GM10248 (cell line): ENCODE measurements around the gene RPRD1B.

Experiments
- CTCF ChIA-PET: fragments of 300-600 bp; sonication (Branson Sonifier 250); formaldehyde crosslinking; extraction: SDS; loops from one replicate; lab custom pipeline; 2021; ENCODE audit warnings: antibody characterized with exemption; lab: Yijun Ruan, JAX
- POLR2A ChIA-PET: fragments of 350-650 bp; sonication (Branson Sonifier 250); formaldehyde crosslinking; extraction: SDS; loops from one replicate; lab custom pipeline; 2020; ENCODE audit warnings: antibody characterized with exemption; lab: Yijun Ruan, JAX
- DNase-seq: peaks from one replicate; pipeline ENCODE4 v3.0.0; 2012; ENCODE audit errors: extremely low spot score
- CTCF ChIP-seq: IDR thresholded peaks from 2 replicates; pipeline ENCODE4 v1.5.1; 2012; ENCODE audit warnings: mild to moderate bottlenecking, low read depth; ENCODE audit errors: extremely low read depth, missing control alignments, control extremely low read depth

RPRD1B gene

DNA sequence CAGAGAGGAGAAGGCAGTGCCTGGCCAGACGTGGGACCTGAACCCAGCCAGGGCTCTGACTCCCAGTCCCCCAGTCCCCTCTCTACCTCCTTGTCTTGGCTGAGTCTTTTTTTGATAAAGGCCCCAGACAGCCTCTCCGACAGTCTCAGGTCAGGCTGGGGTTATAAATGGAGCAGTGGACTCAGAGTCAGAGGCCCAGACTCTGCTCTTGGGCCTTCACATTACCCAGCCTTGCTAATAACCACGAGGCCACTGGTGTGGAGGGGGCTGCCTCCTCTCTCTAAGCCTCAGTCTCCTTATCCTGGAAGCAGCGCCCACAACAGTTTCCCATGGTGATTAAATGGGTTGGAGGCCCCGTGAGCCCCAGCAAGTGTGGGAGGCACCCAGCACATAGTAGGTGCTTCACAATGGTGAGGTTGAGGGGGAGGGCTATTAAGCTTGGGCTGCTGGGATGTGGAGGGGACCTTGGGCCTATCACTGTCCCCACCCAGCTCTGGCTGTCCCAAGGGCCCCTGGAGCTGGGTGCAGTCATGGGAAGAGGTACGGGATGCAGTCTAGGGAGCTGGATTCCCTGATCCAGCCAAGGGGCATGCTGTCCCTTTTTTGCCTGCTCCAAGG is 95.8 kb downstream of the RPRD1B start:
- no peak for DNase-seq
- ChIA-PET POLR2A (no interaction called here), CTCF (interaction anchor here (1.2 kb wide), 1 partner anchor 11 kb away, joined by 4 read pairs; no protein-coding TSS in a partner anchor)
- no peak for TF ChIP-seq CTCF

- CTCF ChIA-PET, result interaction anchor here (1.2 kb wide), 1 partner anchor 11 kb away, joined by 4 read pairs; no protein-coding TSS in a partner anchor
- TF ChIP-seq CTCF, result no peak
- DNase-seq, result no peak
- POLR2A ChIA-PET, result no interaction called here
These were observed 96.5 kb downstream of the RPRD1B start for GRCh38 chr20:38129893-38130609.

DNA sequence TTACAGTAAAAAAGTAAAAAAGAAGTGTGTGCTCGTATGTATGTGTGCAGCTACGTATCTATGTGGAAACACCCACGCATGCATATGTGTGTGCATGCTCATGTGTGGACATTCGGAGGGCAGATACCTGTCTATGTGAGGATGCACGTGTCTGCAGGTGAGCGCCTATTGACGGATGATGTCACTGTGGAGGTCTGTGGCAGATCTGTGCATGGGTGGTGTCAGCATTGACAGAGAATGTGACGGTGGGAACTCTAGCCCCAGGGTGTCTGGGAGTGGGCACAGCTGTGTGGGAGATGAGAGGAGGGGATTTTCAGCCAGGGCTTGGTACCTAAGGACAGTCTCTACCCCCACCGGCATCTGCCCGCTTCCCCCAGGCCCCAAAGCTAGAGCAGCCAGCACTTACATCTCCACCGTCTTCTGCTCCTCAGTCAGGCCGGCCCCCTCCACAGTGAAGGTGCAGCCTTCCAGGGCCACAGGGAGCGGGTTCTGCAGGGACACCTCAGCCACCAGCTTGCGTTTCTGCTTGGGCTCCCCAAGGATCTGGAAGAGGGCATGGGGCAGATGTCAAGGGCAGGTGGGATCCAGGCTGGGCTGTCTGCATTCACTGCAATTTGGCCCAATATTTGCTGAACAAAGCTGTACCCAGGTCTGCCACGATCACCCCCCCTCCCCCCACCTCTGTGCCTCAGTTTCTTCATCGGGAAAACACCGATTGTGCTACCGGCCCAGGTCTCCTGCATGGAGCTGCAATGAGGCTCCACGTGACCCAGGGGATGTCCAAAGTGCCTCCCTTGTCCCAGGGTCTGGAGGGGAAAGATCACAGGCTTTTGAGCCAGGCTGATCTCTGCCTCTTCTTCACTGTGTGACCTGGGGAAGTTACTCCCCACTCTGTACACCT is 97.4 kb downstream of the RPRD1B start:
- TF ChIP-seq CTCF, result no peak
- no peak for DNase-seq
- POLR2A ChIA-PET, result no interaction called here
- CTCF ChIA-PET, result interaction anchor here (0.7 to 1.4 kb wide), 3 partner anchors 10 to 58 kb away, joined by 3 read pairs; no protein-coding TSS in a partner anchor

DNA sequence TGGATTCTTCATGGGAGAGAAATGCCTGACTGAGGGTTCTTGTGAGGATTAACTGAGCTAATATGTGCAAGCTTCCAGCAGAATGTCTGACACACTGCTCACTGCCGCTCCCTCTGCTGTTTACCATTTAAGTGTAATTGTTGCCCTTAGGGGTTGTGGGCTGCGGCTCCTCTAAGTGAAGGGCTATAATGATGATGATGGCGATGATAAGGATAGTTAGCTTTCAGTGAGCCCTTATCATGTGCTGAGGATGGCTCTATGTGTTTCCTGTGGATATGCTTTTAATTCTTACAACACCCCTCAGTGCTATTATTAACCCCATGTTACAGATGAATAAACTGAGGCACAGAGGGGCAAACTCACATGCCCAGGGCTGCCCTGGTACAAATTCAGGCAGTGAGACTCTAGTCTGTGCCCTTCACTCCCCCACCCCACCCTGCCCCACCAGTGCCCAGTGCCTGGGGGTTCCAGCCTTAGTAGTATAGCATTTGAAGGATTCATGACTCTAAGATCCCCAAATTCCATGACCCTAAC is 98.1 kb downstream of the RPRD1B start:
- DNase-seq, result no peak
- POLR2A ChIA-PET, result no interaction called here
- CTCF ChIA-PET, result interaction anchor here (1.2 to 1.4 kb wide), 2 partner anchors 9 to 58 kb away, joined by 3 read pairs; no protein-coding TSS in a partner anchor
- no peak for TF ChIP-seq CTCF

GRCh38 chr20:38132156-38132909 is 98.8 kb downstream of the RPRD1B start:
- ChIA-PET POLR2A (no interaction called here), CTCF (interaction anchor here (1.2 to 1.4 kb wide), 2 partner anchors 8 to 59 kb away, joined by 3 read pairs; no protein-coding TSS in a partner anchor)

More at GRCh38 chr20:38132156-38132909, 98.8 kb downstream of the RPRD1B start:
- no peak for TF ChIP-seq CTCF
- DNase-seq, result no peak
